Peyer's patch (tissue), 4 donors: ENCODE measurements around the gene ANKS3. TPM values are rescaled to one million over a fixed set of nuclear protein-coding genes. Genes with fewer than 3 reads are reported as not detected.

ENCODE experiments used
- DNase-seq, 3 donors: peaks; one replicate each; pipeline ENCODE4 v3.0.0-alpha.2; 2017 to 2019
- H3K27ac ChIP-seq, 4 donors: fragments of 200-600 bp; sonication (generic); one replicate each; pipeline ENCODE4 v1.5.1; 2016 to 2019
- H3K27me3 ChIP-seq, 2 donors: fragments of 200-600 bp; sonication (generic); one replicate each; pipeline ENCODE4 v1.5.1; 2019
- H3K36me3 ChIP-seq, 3 donors: fragments of 200-600 bp; sonication (generic); one replicate each; pipeline ENCODE4 v1.5.1; 2016 to 2019
- H3K4me1 ChIP-seq, 4 donors: fragments of 200-600 bp; sonication (generic); one replicate each; pipeline ENCODE4 v1.5.1; 2016 to 2019
- H3K4me3 ChIP-seq, 4 donors: fragments of 200-600 bp; sonication (generic); 1 replicate in 3 of 4; 2 replicates in 1 of 4; pipeline ENCODE4 v1.5.1; 2016 to 2019; ENCODE audit warnings: mild to moderate bottlenecking in 1 of 4
- H3K9me3 ChIP-seq, 4 donors: fragments of 200-600 bp; sonication (generic); one replicate each; pipeline ENCODE4 v1.5.1; 2016 to 2019; ENCODE audit warnings: mild to moderate bottlenecking in 1 of 4
- CTCF ChIP-seq, 6 experiments: fragments of 450-650 bp in 4 of 6; fragments of 200-600 bp in 2 of 6; sonication (generic) in 1 of 6; IDR thresholded peaks; one replicate each; pipeline ENCODE4 v1.5.1; 2017 to 2019; ENCODE audit warnings: antibody characterized with exemption in 6 of 6, mild to moderate bottlenecking in 3 of 6, moderate library complexity in 1 of 6
- POLR2A ChIP-seq, 2 donors: fragments of 450-650 bp; IDR thresholded peaks; one replicate each; pipeline ENCODE4 v1.5.1; 2017; ENCODE audit warnings: antibody characterized with exemption in 2 of 2, mild to moderate bottlenecking in 2 of 2, moderate library complexity in 2 of 2
- total RNA-seq, 4 donors: library from RNA; depleted of rRNA; stranded (reverse); fragments of >200 nt; gene quantifications; one replicate each; pipeline ENCODE4 v1.1.0, GENCODE V29; 2016

Gene ANKS3
- total RNA-seq, 4 donors from 2014 or later, result 20.8 to 42.9 (median 36.6) TPM

GRCh38 chr16:4753227-4753626 lies 19.2 kb upstream of the ANKS3 start:
- H3K36me3 ChIP-seq, result peaks cover 0 to 71% (median 0%) of the 10 kb centered on the region in 3 donors
- DNase-seq, result no peak

GRCh38 chr16:4752351-4753100 lies 18.5 kb upstream of the ANKS3 start:
- peaks cover 0 to 4% (median 0%) of the 10 kb centered on the region in 4 donors for H3K4me1 ChIP-seq
- peaks cover 0 to 66% (median 0%) of the 10 kb centered on the region in 3 donors for H3K36me3 ChIP-seq
- H3K9me3 ChIP-seq, result no peaks in the 10 kb centered on the region

More at GRCh38 chr16:4753227-4753626, 19.2 kb upstream of the ANKS3 start:
- Histone ChIP-seq H3K4me3 (no peak overlapping the region), H3K27ac (no peak overlapping the region), H3K4me1 (no peaks in the 10 kb centered on the region), H3K27me3 (no peaks in the 10 kb centered on the region), H3K9me3 (no peaks in the 10 kb centered on the region)
- TF ChIP-seq CTCF (IDR thresholded peaks at IDR 0.05) (no peak), POLR2A (IDR thresholded peaks at IDR 0.05) (no peak)

GRCh38 chr16:4750896-4751295 lies 16.8 kb upstream of the ANKS3 start:
- Histone ChIP-seq H3K4me3 (no peak overlapping the region), H3K27me3 (no peaks in the 10 kb centered on the region), H3K27ac (no peak overlapping the region), H3K4me1 (peaks cover 0 to 9% (median 0%) of the 10 kb centered on the region in 4 donors), H3K36me3 (peaks cover 0 to 50% (median 0%) of the 10 kb centered on the region in 3 donors), H3K9me3 (no peaks in the 10 kb centered on the region)
- no peak for TF ChIP-seq CTCF (IDR thresholded peaks at IDR 0.05)
- TF ChIP-seq POLR2A (IDR thresholded peaks at IDR 0.05), result no peak
- DNase-seq, result no peak

More at GRCh38 chr16:4752351-4753100, 18.5 kb upstream of the ANKS3 start:
- Histone ChIP-seq H3K27ac (no peak overlapping the region), H3K4me3 (no peak overlapping the region), H3K27me3 (no peaks in the 10 kb centered on the region)
- DNase-seq, result no peak
- no peak for TF ChIP-seq CTCF (IDR thresholded peaks at IDR 0.05)
- no peak for TF ChIP-seq POLR2A (IDR thresholded peaks at IDR 0.05)

GRCh38 chr16:4749700-4750257 lies 15.7 kb upstream of the ANKS3 start:
- Histone ChIP-seq H3K27me3 (no peaks in the 10 kb centered on the region), H3K4me1 (peaks cover 0 to 9% (median 0%) of the 10 kb centered on the region in 4 donors), H3K9me3 (no peaks in the 10 kb centered on the region), H3K27ac (no peak overlapping the region), H3K36me3 (peaks cover 0 to 39% (median 0%) of the 10 kb centered on the region in 3 donors), H3K4me3 (no peak overlapping the region)
- TF ChIP-seq POLR2A (IDR thresholded peaks at IDR 0.05) (no peak), CTCF (IDR thresholded peaks at IDR 0.05) (no peak)
- DNase-seq, result no peak

GRCh38 chr16:4748682-4749411 lies 14.8 kb upstream of the ANKS3 start:
- no peaks in the 10 kb centered on the region for H3K27me3 ChIP-seq
- no peak overlapping the region for H3K27ac ChIP-seq
- H3K4me1 ChIP-seq, result peaks cover 0 to 9% (median 0%) of the 10 kb centered on the region in 4 donors
- no peaks in the 10 kb centered on the region for H3K9me3 ChIP-seq
- no peak overlapping the region for H3K4me3 ChIP-seq
- DNase-seq, result no peak
- TF ChIP-seq CTCF (IDR thresholded peaks at IDR 0.05), result no peak
- peaks cover 0 to 32% (median 0%) of the 10 kb centered on the region in 3 donors for H3K36me3 ChIP-seq
